GM13977 (cell line): ENCODE results near the gene ANXA6.

ENCODE experiments used
- DNase-seq: peaks from one replicate; pipeline ENCODE4 v3.0.0; 2012; ENCODE audit warnings: low spot score
- in situ Hi-C: fragments of 300-500 bp; cut with MboI; formaldehyde crosslinking; loops from one replicate; pipeline ENCODE4 v1.12.0; 2022; ENCODE audit warnings: low sequenced_read_pairs, low pct_unique_long_range_greater_than_20kb, mixed read lengths, inconsistent platforms; ENCODE audit not compliant: unreplicated experiment
- TF ChIP-seq, protein P1 (sequence below): IDR thresholded peaks from 2 replicates; pipeline ENCODE4 v1.5.1; 2012; ENCODE audit warnings: mild to moderate bottlenecking, control low read depth; ENCODE audit not compliant: insufficient read depth; ENCODE audit errors: extremely low read depth, missing control alignments

ANXA6 gene

DNA sequence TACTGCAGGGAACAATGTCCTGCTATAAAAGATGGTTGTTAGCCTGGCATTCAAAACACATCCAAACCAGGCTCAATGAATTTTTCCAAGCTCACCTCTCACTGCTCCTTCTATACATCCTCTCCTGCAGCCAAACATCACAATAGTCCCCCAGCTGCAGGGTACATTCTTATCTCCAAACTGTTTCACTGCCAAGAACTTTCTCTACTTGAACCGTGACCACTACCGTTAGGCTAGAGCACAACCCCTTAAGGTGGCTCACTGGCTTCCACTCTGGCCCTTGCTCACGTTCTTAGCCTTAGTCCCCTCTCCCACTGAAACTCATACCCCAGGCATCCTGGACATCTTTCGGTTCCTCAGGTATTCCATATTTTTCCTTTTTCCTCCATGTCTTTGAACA is 29.0 kb upstream of the ANXA6 start:
- in situ Hi-C loops = no loop called here
- DNase-seq = no peak
- TF ChIP-seq, protein P1, sequence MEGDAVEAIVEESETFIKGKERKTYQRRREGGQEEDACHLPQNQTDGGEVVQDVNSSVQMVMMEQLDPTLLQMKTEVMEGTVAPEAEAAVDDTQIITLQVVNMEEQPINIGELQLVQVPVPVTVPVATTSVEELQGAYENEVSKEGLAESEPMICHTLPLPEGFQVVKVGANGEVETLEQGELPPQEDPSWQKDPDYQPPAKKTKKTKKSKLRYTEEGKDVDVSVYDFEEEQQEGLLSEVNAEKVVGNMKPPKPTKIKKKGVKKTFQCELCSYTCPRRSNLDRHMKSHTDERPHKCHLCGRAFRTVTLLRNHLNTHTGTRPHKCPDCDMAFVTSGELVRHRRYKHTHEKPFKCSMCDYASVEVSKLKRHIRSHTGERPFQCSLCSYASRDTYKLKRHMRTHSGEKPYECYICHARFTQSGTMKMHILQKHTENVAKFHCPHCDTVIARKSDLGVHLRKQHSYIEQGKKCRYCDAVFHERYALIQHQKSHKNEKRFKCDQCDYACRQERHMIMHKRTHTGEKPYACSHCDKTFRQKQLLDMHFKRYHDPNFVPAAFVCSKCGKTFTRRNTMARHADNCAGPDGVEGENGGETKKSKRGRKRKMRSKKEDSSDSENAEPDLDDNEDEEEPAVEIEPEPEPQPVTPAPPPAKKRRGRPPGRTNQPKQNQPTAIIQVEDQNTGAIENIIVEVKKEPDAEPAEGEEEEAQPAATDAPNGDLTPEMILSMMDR = no peak

DNA sequence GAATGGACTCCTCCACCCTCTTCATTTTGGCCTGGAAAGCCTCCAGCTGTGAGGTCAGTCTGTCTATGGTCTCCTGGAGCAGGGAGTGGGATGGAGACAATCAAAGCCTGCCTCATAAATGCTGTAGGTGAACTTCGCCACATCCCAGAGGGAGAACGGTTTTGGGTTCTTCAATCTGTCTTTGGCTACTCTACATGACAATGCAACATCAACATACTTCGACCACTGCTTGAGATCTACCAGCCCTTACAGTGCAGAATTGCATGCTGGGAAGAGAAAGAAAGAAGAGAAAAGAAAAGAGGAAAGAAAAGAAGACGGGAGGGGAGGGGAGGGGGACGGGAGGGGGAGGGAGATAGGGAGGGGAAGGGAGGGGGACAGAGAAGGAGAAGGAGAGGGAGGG is 28.5 kb upstream of the ANXA6 start:
- in situ Hi-C loops = no loop called here
- TF ChIP-seq, protein P1 = no peak
- DNase-seq = no peak

DNA sequence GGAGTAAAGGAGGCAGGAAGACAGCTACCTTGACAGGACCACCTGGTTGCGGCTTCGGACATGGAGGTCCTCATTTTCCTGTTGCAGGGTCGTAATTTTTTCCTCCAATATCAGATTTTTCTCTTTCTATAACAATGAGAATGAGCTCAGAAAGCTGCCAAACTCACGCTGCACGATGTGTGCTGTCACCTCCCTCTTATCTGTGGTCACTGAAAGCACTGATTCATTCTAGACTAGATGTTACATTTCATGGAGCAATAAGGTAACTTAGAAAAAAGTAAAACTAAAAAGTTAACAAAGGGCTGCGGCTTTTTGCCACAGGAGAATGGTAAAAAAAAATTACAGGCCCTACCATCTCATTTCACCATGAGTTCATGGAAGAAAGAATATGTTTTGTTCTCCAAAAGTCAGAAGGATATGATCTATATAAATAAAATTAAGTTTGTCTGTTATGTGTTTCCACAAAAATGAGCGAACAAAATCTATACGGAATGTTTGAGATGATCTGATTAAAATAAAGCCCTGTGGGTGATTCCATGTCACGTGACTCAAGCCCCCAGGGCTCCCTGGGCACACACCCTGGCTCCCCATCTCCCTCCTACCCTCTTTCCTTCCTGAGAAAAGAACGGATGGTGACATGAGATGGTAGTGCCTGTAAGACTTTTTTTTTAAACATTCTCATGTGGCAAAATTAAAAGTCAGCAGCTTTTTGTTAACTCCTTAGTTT is 26.9 kb upstream of the ANXA6 start:
- DNase-seq = no peak
- in situ Hi-C loops = no loop called here
- TF ChIP-seq, protein P1 = no peak

DNA sequence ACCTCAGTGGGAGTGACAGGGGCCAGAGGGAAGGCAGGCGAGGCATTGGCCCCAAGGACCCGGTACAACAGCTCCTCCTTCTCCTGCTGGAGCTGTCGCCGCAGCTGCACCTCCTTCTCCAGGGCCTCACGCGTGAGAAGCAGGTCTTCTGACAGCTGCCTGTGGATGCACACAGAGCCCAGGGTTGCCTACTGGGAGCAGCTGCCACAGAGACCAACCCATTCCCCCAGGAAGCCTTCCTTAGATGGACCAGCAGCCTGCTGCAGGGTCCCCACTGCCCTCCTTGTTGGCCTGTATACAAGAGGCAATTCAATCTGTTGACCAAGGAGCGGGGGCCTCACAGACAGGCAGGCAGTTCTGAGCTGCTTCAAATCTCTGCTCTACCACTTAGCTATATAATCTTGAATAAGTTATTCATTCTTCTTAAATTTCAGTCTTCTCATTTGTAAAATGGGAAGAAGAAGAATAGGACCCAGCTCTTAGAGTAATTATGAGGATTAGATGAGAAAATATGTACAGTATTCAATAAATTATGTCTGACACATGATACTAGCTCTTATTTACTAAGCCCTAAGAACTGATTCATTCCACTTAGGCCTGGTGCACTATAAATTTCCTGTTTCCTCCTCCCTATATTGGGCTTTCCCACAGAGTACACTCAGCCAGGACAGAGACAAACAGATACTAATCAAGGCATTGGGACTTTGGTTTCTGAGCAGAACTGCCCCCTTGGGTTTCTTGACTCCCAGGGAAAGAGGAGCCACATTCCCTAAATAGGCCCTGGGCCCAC is 26.1 kb upstream of the ANXA6 start:
- DNase-seq = no peak
- in situ Hi-C loops = no loop called here
- TF ChIP-seq, protein P1 = no peak

DNA sequence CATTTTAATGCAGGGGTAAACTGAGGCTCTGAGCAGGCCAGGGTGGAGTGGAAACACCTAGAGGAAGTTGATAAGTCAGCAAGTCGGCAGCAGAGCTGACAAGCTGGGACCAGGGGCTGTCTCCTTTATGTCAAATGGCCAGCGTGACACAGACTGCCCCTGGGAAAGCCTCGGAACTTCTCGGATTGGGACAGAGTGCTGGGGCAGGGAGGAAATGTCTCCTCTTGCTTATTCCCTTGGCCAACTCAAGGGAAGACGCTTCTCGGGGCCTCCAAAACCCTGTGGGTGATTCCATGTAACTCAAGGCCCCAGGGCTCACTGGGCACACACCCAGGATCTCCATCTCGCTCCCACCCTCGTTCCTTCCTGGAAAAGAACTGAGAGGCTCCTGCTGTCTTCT is 25.4 kb upstream of the ANXA6 start:
- in situ Hi-C loops = no loop called here

DNA sequence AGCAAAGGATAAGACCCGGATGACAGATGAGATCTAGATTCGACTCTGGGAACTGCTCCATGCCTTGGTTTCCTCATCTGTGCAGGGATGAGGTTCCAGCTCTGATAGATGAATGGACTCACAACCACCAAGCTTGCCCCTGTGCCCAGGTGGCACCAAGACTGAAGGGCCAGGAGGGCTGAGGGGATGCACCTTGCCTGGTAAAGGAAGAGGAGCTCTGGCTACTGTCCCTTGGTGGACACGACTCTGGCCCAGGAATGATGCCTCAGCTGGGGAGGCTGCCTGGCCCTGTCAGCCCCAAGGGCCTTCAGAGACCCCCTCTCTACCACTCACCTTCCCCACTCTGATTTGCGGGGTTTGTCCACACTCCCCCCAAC is 24.9 kb upstream of the ANXA6 start:
- no peak for DNase-seq
- in situ Hi-C loops = no loop called here
- TF ChIP-seq, protein P1 = no peak

More for the DNA sequence above, 25.4 kb upstream of the ANXA6 start:
- TF ChIP-seq, protein P1 = no peak
- no peak for DNase-seq
